DMS53 treated with DMSO at 0.1 percent for 48 hours (cell line): ENCODE measurements around the gene CCDC40.

ENCODE experiments used
- DNase-seq: peaks from one replicate; lab custom pipeline; 2025; ENCODE audit not compliant: unreplicated experiment; lab: John Stamatoyannopoulos, UW

Gene CCDC40

DNA sequence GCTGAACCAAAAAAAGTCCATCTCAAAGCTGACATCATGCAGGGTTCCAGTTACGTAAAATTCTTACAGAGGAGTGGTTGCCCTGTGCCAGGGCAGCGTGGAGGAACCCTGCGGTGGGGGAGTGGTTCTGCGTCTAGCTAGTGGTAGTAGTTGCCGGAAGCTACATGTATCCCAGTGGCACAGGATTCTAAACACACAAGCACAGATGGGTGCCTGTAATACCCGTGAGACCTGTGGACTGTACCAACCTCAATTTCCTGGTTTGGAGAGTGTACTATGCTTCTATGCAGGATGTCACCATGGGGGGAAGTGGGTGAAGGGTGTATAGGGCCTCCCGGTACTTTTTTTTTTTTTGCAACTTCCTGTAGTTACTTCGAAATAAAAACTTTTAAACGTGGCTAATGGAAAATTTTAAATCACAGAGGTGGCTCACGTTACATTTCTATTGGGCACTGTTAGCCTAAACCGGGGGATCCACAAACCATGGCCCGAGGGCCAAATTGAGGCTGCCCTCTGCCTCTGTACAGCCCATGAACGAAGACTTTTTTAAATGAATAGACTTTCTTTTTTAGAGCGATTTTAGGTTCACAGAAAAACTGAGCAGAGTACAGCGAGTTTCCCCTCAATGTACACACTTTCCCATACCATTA, 39.3 kb upstream of the CCDC40 start:
- no peak for DNase-seq

DNA sequence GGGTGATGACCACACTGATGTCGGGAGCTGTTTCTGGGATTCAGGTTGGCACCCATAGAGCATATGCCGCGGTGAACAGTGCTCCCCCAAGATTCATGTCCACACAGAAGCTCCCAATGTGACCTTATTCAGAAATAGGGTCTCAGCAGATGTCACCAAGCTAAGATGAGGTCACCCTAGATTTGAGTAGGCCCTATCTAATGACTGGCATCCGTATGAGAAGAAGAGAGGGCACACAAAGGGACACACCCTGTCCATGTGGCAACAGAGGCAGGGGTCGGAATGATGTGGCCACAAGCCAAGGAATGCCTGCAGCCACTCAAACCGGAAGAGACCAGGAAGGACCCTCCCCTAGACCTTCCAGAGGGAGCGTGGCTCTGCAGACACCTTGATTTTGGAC, 36.3 kb upstream of the CCDC40 start:
- DNase-seq: no peak

DNA sequence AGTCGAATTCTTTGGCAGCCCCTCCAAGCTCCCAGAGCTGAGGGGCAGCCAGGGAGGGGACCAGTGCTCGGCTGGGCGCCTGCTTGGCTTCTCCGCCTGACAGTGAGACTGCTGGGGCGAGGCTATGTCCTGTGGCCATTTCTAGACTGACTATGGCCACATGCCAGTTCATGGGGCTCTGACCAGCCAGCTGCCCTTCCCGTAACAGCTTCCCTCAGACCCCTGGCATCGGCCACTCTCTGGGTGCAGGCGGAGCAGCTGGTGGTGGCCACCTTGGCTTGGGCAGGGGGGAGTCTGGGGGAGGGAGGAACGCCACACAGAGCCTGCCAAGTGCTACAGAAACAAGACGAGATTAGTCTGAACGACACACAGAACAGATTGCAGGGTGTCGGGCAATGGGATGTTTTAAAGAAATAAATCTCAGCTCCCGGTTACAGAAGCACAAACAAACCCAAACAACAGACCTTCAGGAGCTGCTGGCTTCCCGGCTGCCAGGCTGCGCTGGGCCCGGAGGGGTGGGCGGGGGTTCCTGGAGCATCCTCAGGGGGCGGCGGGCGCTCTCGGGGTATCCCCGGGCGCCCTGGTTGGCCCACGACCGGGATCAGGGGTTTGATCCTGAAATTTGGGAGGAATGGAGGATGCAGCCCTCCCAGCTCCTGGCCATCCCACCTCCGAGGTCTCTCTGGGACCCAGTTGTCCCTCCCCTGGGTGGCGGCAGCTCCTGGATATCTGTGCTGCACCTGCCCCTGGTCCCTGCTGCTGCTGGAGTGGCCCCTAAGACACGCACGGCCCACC, 35.3 kb upstream of the CCDC40 start:
- DNase-seq: no peak

DNA sequence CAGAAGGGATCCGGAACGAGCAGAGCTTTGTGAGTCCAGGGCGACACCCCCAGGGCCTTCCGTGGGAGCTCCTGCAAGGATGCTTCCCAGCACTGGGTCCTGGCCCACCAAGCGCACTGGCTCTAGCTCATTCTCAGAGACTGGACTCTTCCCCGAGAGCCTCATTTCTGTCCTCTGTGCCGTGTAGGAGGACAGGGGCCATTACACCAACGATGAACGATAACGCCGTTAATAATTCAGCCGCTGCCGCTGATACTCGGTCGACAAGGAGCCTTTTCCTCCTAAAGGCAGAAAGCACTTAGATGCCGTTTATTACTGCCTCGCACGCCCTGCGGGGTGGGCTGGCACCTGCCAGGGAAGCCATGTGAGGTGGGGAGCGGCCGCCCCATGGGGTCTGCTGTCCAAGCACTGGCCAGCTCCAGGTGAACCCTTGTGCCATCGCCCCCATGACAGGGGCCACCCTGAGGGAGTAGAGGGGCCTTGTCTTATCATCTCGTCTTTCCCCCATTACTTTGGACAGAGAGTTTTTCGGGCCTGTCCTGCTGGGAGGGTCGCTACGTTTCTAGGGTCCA, 34.3 kb upstream of the CCDC40 start:
- no peak for DNase-seq

DNA sequence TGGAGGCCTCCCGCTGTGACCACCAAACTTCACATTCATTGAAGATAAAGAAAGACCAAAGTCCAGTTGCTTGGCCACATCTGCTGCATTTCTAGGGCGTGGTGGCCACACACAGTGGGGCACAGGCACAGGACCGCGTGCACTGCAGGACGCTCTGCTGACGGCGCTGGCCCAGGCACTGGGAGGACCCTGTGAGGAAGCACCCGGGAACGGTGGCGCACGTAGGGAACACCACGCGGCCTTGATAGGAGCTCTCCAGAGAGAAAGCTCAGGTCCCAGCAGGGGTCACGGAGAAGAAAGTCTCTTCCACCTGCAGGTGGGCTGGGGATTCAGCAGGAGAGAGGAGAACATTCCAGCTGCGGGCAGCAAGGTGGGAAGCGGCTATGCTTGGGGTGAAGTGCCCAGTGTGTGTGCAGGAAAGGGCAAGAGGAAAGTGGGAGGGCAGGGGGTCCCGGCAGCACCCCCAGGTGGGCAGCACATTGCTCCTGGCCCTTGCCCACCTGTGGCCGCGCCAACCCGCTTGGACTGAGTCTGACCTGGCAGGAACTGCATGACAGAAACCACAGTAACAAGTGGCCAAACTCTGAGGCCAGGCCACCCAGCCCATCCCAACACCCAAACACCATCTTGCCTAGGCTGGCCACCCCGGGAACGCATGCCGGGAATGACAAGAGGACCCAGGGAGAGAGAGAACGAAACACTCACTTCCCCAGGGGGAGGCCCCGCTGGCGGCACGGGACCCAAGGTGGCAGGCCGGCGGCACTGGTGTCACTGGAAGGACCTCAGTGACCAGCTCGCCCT, 33.6 kb upstream of the CCDC40 start:
- no peak for DNase-seq

DNA sequence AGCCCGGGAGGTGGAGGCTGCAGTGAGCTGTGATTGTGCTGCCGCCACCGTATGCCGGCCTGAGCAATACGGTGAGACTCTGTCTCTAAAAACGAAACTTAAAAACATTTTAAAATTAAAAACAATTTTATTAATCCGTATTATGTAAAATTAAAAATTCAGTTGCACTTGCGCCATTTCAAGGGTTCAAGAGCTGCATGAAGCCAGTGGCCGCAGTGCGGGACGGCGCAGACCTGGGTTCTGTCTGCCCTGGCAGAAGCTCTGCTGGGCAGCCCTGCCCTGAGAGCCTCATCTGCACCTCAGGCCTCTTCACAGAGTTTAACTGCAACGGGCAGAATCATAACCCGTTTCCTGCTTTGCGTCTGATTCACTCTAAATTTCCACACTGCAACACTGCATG, 32.5 kb upstream of the CCDC40 start:
- no peak for DNase-seq

DNA sequence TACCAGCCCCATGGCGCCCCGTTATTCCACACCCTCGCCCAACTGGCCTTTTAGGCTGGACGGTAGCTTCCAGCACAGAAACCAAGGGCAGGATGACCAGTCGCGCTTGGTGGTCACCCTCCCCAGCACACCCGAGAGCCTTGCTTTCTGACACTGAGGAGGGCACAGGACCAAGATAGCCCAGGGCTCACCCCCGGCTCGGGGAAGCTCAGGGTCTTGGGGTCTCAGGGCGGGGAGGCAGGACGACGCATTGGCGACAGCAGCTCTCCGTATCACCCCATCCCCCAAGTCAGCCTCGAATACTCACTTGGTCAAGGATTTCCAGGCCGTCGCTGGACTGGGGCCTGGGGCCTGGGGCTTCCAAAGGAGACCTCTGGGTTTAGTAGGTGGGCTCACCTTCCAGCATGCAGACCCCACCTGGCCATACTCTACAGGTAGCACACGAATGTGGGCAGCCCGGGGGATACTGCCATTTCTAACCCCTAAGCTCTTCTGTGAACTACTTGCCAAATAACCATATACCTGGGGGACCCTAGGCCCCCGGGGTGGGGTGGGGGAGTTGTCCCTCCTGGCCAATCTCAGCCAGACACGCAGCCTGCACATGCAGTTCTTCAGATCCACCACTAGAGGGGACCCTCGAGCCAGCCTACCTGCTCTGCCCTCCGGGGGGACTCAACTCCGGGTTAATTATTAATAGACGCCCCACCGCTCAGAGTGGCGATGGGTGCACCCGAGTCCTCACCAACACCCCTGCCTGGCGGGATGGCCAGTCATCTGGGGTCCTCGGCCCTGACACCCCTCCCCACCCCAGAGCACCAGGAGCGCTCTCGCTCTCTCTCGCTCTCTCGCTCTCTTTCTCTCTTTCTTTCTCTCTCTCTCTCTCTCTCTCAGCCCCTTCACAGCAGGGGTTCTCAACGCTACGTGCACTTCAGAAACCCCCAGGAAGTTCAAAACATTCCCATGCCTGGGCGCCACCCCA, 30.8 kb upstream of the CCDC40 start:
- peak; percentile 43 for DNase-seq

DNA sequence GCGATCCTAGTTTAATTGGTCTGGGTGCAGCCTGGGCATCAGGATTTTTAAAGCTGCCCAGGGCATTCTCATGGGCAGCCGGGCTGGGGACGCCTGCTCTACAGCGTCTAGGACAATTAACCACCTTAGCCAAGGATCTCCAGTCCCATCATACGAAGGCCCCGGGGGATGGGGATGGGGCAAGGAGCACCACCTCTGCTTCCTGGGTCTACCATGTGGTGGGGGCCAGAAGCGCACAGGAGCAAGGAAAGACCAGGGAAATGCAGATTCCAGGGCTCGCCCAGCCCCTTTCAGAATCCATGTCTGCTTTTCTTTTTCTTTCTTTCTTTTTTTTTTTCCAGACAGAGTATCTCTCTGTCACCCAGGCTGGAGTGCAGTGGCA, 30.1 kb upstream of the CCDC40 start:
- no peak for DNase-seq

DNA sequence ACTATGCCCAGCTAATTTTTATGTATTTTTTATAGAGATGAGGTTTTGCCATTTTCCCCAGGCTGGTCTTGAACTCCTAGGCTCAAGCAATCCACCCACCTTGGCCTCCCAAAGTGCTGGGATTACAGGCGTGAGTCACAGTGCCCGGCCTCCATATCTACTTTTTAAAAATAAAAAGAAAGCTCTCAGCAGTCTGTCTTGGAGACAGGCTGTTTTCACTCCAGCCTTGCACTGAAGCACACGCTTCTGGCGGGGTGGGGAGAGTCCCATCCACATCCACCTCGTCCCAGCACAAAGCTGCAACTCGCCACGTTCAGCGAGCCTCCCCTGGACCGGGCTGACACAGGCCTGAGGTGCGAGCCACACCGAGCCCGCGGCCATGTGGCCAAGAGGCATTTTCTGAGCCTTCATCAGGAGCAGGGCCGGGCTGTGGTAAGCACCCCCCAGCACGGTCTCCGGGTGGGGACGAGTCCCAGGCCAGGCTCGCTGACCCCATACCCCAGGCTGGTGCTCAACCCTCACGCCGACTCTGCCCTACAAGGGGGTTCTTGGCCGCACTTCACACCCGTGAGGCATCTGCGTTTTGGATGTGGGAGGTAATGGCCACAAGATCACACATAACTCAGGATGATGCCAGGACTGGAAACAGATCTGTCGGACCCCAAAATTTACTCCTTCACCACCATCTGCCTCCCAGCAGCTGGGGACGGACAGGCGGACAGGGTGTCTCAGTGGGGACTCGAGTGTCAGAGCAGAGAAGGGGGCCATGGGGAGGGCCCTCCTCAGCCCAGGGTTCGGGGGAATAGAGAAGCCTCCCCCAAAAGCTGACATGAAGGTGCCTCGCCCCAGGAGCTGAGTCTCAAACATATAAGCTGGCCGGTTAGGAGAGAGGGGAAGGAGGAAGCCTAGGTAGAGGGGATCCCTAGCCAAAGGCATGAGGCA, 29.4 kb upstream of the CCDC40 start:
- no peak for DNase-seq

DNA sequence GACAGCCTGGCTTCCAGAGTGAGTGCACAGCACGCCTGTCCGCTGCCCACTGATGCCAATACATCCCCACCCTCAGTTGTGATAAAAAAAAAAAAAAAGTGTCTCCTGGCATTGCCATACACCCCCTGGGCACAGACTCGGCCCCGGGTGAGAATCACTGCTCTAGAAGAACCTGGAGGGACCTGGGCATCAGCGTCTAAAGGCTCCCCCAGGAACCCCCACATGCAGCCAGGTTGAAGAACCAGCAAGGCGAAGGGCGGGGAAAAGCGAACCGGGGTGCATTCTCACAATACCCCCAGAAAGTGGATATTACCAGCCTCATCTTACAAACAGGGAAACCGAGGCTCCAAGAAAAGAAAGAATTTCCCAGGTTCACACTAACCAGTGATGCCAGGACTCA, 28.5 kb upstream of the CCDC40 start:
- DNase-seq: no peak

DNA sequence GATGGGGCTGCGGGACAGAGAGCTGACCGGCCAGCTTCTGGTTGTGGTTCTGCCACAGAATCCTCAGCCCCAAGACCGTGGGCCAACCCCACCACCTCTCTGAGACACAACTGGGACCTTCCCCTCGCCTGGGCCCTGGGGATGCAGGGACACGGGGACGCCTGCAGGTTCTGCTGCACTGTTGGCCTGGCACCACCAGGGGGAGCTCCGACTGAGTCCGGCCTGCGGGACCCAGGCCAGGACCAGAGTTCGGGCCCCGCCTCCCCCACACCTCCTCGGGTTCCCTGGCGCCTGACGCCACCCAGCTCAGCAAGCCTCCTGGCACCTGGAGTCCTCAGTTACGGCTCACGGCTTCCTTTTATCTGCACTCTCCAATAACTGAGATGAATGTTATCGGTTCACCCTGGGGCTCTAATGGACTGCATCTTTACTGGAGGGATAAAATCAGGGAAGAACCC, 28.0 kb upstream of the CCDC40 start:
- DNase-seq: peak; percentile 90

DNA sequence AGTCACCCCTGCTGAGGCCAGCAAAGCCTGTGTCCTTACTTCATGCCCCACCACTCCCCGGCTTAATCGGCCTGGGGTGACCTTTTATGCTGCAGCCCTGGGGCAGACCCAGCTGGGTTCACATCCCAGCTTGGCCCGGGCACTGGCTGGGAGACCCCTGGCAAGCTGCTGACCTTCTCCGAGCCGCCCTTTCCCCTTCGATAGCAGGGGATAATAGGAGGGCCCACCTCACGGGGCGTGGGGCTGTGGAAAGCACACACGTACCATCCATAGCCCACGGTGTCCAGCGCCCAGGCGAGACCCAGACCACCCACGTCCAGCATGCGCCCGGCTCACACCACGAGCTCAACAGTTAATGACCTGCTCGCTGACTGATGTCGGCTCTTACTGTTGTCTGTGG, 27.6 kb upstream of the CCDC40 start:
- no peak for DNase-seq

DNA sequence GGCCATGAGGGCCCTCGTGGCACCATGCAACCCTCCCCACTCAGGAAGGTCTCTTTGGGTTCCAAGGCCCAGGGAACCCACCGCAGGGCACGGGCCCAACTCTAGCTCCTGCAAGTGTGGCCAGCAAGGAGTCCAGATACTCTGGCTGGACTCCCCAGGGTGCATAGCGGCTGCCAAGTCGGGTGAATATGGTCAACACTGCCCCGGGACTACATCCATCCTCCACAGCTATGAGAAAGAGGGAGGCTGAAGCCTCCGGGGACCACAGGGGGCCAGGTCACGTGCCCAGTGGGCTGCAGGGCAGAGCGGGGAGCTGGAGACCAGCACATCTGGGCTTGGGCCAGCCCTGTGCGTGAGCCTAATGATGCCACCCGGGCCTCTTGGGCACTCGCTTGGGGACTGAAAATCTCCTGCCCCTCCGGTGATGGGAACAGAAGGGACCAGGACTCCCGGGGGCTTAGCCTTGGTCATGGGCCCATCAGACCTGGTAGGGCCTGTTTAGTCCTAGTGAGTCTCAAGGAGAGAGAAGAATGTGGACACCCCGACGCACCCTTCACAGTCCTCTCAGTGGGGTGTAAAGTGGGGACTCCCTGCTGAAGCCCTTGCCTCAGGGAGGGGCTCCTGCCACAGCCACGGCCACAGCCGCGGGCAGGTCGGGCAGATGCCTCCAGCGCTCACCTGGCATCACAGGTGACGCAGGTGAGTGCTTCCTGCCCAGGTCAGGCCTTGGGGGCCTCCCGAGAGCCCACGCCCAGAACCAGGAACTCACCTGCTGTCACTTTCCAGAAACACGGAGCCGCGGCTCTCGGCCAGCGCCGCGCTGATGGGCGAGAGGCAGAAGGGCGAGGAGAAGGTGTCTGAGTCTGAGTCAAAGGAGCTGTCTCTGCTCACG, 26.8 kb upstream of the CCDC40 start:
- DNase-seq: no peak

DNA sequence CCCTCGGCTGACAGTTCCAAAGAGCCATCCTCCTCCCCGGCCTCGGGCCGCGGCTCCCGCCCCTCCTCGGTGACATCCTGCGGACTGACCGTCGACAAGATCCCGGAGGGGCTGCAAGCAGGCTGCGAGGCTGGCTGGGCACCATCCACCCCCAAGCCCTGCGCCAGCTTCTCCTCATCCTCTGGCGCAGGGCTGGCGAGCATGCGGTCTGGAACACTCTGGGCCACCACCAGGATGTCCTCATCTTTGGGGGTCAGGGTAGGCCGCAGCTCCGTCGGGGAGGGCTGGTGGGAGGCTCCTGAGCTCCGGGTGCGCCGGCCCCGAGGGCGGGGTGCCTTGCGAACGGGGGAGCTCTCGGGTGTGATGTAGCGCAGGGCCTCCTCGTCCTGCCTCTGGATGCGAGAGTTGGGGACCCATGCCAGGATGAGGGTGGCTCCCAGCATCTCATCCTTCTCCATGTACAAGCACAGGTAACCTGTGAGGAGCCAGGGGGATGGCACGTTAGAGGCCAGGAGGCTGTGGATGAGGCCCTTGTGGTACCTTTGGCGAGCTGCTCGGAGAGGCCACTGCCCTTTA, 26.1 kb upstream of the CCDC40 start:
- no peak for DNase-seq

DNA sequence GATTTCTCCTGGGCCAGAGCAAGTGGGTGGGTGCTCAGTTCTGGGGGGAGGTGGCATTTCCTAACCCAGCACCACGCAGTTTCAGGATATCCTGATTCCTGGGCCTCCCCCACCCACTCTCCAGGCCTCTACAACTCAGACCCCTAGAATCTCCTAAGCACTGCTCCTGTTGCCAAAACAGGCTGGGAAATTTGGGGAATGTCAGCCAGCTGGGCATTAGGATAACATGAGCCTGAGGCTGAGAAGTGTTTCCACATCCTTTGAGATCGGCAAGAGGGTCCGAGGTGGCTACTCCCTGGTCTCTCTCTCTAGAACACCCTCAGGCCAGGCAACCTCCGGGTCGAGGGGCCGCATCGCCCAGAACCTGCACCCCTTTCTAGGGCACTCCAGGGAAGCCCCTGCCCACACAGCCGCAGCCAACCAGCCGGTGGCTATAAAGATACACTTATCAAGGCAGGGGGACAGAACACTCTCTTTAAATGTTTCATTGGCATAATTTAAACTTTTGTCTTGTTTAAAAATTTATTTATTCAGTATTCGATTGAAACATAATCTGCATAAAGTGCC, 24.4 kb upstream of the CCDC40 start:
- no peak for DNase-seq

DNA sequence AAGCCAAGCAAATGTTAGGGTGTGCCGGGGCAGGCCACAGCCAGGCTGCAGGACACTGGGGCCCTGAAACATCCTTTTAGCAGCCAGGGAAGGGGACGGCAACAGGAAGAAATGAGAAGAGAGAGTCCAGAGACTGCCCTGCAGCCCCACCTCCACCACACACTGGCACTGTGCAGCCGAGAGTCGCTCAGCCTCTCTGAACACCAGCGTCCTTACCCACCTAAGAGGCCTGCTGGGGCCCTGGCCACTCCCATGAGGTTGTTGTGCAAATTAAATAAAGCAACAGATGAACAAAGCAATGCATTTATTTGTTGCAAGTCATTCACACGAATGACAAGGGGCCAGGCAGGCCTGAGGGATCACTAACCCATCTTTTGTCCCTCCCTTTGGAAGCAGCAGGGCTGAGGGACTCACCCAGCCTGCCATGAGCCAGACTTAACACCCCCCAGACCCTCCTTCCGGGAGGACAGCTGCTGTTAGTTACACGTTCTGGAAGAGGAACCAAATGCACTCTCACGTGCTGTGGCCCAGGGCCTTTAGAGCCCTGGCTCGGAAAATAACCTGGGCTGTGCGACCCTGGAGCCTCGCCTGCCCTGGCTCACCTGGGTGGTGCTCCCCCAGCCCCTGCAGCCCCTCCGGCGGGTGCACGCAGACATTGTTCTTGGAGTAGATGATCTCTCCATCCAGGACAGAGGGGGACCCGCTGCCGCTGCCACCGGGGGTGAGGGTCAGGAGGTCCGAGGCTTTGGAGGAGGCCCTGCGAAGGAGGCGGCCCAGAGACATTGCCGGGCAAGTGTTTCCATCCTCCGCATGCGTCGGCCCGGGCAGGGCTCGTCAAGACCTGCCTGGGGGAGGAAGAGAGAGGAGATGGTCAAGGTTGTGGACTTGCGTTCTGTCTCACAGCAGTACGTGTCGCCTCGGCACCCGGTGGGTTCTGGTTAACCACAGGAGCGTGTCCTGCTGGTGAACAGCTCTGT, 23.4 kb upstream of the CCDC40 start:
- DNase-seq: no peak
